Natural killer cell treated with Interleukin-12 subunit alpha and Interleukin-12 subunit beta and Interleukin-15 and Interleukin-18, amount 100 ng/mL, for 72 hours (primary cell): ENCODE data around the gene MZF1. TPM values are rescaled to one million over a fixed set of nuclear protein-coding genes. Genes with fewer than 3 reads are reported as not detected.

Source experiments
- ATAC-seq, 2 donors: fragments of 150-1000 bp; cut with Tn5 transposase in 1 of 2; sonication (Bioruptor Pico), chemical (Tn5 transposase) in 1 of 2; 2 replicates each; pipeline ENCODE4 v1.10.0; 2021
- DNase-seq: peaks from one replicate; pipeline ENCODE4 v3.0.0; 2022; ENCODE audit warnings: low spot score
- H3K27ac Mint-ChIP-seq, 2 donors: 1 replicate in 1 of 2; 2 replicates in 1 of 2; pipeline ENCODE4 v1.8.0; 2022; ENCODE audit warnings: mixed read lengths in 2 of 2, mild to moderate bottlenecking in 1 of 2, moderate library complexity in 1 of 2
- H3K27me3 Mint-ChIP-seq, 2 donors: 1 replicate in 1 of 2; 2 replicates in 1 of 2; pipeline ENCODE4 v1.8.0; 2022; ENCODE audit warnings: mixed read lengths in 2 of 2
- H3K36me3 Mint-ChIP-seq: one replicate; pipeline ENCODE4 v1.8.0; 2022; ENCODE audit warnings: mixed read lengths
- H3K4me1 Mint-ChIP-seq, 2 donors: 1 replicate in 1 of 2; 2 replicates in 1 of 2; pipeline ENCODE4 v1.8.0; 2022; ENCODE audit warnings: low read depth in 2 of 2, mixed read lengths in 2 of 2, mild to moderate bottlenecking in 1 of 2
- H3K4me3 Mint-ChIP-seq: one replicate; pipeline ENCODE4 v1.8.0; 2022; ENCODE audit warnings: mixed read lengths
- H3K9me3 Mint-ChIP-seq: 2 replicates; pipeline ENCODE4 v1.8.0; 2022; ENCODE audit warnings: mixed read lengths
- total RNA-seq, 2 donors: library from RNA; stranded (reverse); gene quantifications; one replicate each; pipeline ENCODE4 v1.2.3, GENCODE V29; 2022

Gene MZF1
- total RNA-seq, 2 donors from 2014 or later: 20.9 to 28.8 TPM

GRCh38 chr19:58575183-58576041 is 2.3 kb upstream of the MZF1 start:
- peak; percentile 92 for DNase-seq
- Mint-ChIP-seq H3K36me3 (peaks cover 6% of the 10 kb centered on the region), H3K27me3 (no peaks in the 10 kb centered on the region), H3K4me3 (peak overlapping the region; percentile 97), H3K9me3 (peaks cover 3% of the 10 kb centered on the region), H3K4me1 (peaks cover 34 to 38% of the 10 kb centered on the region in 2 donors), H3K27ac (peak overlapping the region; percentile 96 to 98)
- peak; percentile 64 to 76 for ATAC-seq

- no peak for DNase-seq
- peaks cover 29 to 36% of the 10 kb centered on the region in 2 donors for H3K4me1 Mint-ChIP-seq
- peaks cover 6% of the 10 kb centered on the region for H3K36me3 Mint-ChIP-seq
- H3K27ac Mint-ChIP-seq: peak overlapping the region; percentile 96 to 98
- H3K4me3 Mint-ChIP-seq: peak overlapping the region; percentile 97
- no peaks in the 10 kb centered on the region for H3K27me3 Mint-ChIP-seq
- no peak for ATAC-seq
- H3K9me3 Mint-ChIP-seq: peaks cover 3% of the 10 kb centered on the region
These were observed 576 bp upstream of the MZF1 start for GRCh38 chr19:58573658-58574164.

- Mint-ChIP-seq H3K4me3 (peak overlapping the region; percentile 97), H3K27ac (peak overlapping the region; percentile 96 to 98), H3K9me3 (peaks cover 3% of the 10 kb centered on the region), H3K4me1 (peaks cover 37 to 38% of the 10 kb centered on the region in 2 donors), H3K27me3 (no peaks in the 10 kb centered on the region), H3K36me3 (peaks cover 6% of the 10 kb centered on the region)
- DNase-seq (peak; percentile 51), ATAC-seq (no peak)
These were observed 913 bp downstream of the MZF1 start for GRCh38 chr19:58572026-58572817.

GRCh38 chr19:58571575-58571947 is 1.6 kb downstream of the MZF1 start:
- Mint-ChIP-seq H3K9me3 (peaks cover 3% of the 10 kb centered on the region), H3K27ac (peak overlapping the region; percentile 96 to 98), H3K4me1 (peaks cover 37 to 38% of the 10 kb centered on the region in 2 donors), H3K4me3 (peak overlapping the region; percentile 97), H3K36me3 (peaks cover 6% of the 10 kb centered on the region), H3K27me3 (no peaks in the 10 kb centered on the region)
- ATAC-seq (no peak), DNase-seq (peak; percentile 42)

GRCh38 chr19:58570770-58571574 is 2.2 kb downstream of the MZF1 start:
- Mint-ChIP-seq H3K9me3 (peaks cover 3% of the 10 kb centered on the region), H3K27me3 (no peaks in the 10 kb centered on the region), H3K4me3 (no peak overlapping the region), H3K27ac (no peak overlapping the region), H3K4me1 (peaks cover 35 to 37% of the 10 kb centered on the region in 2 donors), H3K36me3 (peaks cover 6% of the 10 kb centered on the region)
- ATAC-seq: no peak
- DNase-seq: peak; percentile 57

- no peaks in the 10 kb centered on the region for H3K27me3 Mint-ChIP-seq
- H3K4me1 Mint-ChIP-seq: peaks cover 31 to 34% of the 10 kb centered on the region in 2 donors
- H3K4me3 Mint-ChIP-seq: no peak overlapping the region
- ATAC-seq (no peak), DNase-seq (peak; percentile 44)
- peaks cover 3% of the 10 kb centered on the region for H3K9me3 Mint-ChIP-seq
- no peak overlapping the region for H3K27ac Mint-ChIP-seq
- peaks cover 6% of the 10 kb centered on the region for H3K36me3 Mint-ChIP-seq
These were observed 3.0 kb downstream of the MZF1 start for GRCh38 chr19:58569943-58570670.

GRCh38 chr19:58569191-58569942 is 3.8 kb downstream of the MZF1 start:
- Mint-ChIP-seq H3K27ac (no peak overlapping the region), H3K27me3 (no peaks in the 10 kb centered on the region), H3K4me1 (peaks cover 32 to 34% of the 10 kb centered on the region in 2 donors), H3K4me3 (no peak overlapping the region), H3K36me3 (peaks cover 6% of the 10 kb centered on the region), H3K9me3 (peaks cover 3% of the 10 kb centered on the region)
- ATAC-seq (no peak), DNase-seq (peak; percentile 32)

GRCh38 chr19:58568453-58569130 is 4.5 kb downstream of the MZF1 start:
- Mint-ChIP-seq H3K4me3 (no peak overlapping the region), H3K9me3 (no peaks in the 10 kb centered on the region), H3K27me3 (peaks cover 0 to under 1% of the 10 kb centered on the region in 2 donors), H3K27ac (no peak overlapping the region), H3K36me3 (no peaks in the 10 kb centered on the region), H3K4me1 (peaks cover 34 to 35% of the 10 kb centered on the region in 2 donors)
- ATAC-seq: no peak
- no peak for DNase-seq

GRCh38 chr19:58566989-58567388 is 6.1 kb downstream of the MZF1 start:
- ATAC-seq (no peak), DNase-seq (no peak)
- Mint-ChIP-seq H3K4me1 (peaks cover 26 to 29% of the 10 kb centered on the region in 2 donors), H3K36me3 (no peaks in the 10 kb centered on the region), H3K27me3 (peaks cover 0 to 3% of the 10 kb centered on the region in 2 donors), H3K27ac (no peak overlapping the region), H3K9me3 (no peaks in the 10 kb centered on the region), H3K4me3 (no peak overlapping the region)

- Mint-ChIP-seq H3K9me3 (no peaks in the 10 kb centered on the region), H3K27ac (peak overlapping the region; percentile 58 to 100), H3K27me3 (peaks cover 0 to 3% of the 10 kb centered on the region in 2 donors), H3K36me3 (no peaks in the 10 kb centered on the region), H3K4me3 (peak overlapping the region; percentile 67), H3K4me1 (peaks cover 33 to 40% of the 10 kb centered on the region in 2 donors)
- DNase-seq: no peak
- no peak for ATAC-seq
These were observed 9.3 kb downstream of the MZF1 start for GRCh38 chr19:58563823-58564222.

- peaks cover 28 to 36% of the 10 kb centered on the region in 2 donors for H3K4me1 Mint-ChIP-seq
These were observed 10.0 kb downstream of the MZF1 start for GRCh38 chr19:58563034-58563573.

More at GRCh38 chr19:58563034-58563573, 10.0 kb downstream of the MZF1 start:
- DNase-seq: peak; percentile 67
- Mint-ChIP-seq H3K9me3 (no peaks in the 10 kb centered on the region), H3K36me3 (peaks cover under 1% of the 10 kb centered on the region), H3K27me3 (peaks cover 0 to 3% of the 10 kb centered on the region in 2 donors), H3K27ac (peak overlapping the region; percentile 58 to 100), H3K4me3 (peak overlapping the region; percentile 67)
- no peak for ATAC-seq
